Smooth muscle cell (in vitro differentiated cells): Measurements from ENCODE around the gene CTSW. TPM values are rescaled to one million over a fixed set of nuclear protein-coding genes. Genes with fewer than 3 reads are reported as not detected.

ENCODE experiments used
- DNase-seq: peaks from one replicate; lab custom pipeline; 2025; ENCODE audit not compliant: unreplicated experiment; lab: John Stamatoyannopoulos, UW
- H2AFZ ChIP-seq: fragments of 200-600 bp; sonication (generic); 2 replicates; pipeline ENCODE4 v1.6.0; 2016; ENCODE audit warnings: antibody characterized with exemption, low read depth, mild to moderate bottlenecking
- H3F3A ChIP-seq: fragments of 200-600 bp; sonication (generic); 2 replicates; pipeline ENCODE4 v1.6.0; 2017; ENCODE audit warnings: antibody characterized with exemption, low read depth
- H3K27ac ChIP-seq: fragments of 200-600 bp; sonication (generic); 2 replicates; pipeline ENCODE4 v1.5.1; 2016; ENCODE audit warnings: low read depth, mild to moderate bottlenecking
- H3K27me3 ChIP-seq: fragments of 200-600 bp; sonication (generic); 2 replicates; pipeline ENCODE4 v1.6.1; 2016; ENCODE audit warnings: low read depth, mild to moderate bottlenecking
- H3K36me3 ChIP-seq: fragments of 200-600 bp; sonication (generic); 2 replicates; pipeline ENCODE4 v1.5.1; 2016; ENCODE audit warnings: low read depth
- H3K4me1 ChIP-seq: fragments of 200-600 bp; sonication (generic); 2 replicates; pipeline ENCODE4 v1.5.1; 2016; ENCODE audit warnings: low read depth
- H3K4me2 ChIP-seq: fragments of 200-600 bp; sonication (generic); 2 replicates; pipeline ENCODE4 v1.6.0; 2016; ENCODE audit warnings: mild to moderate bottlenecking
- H3K4me3 ChIP-seq: fragments of 200-600 bp; sonication (generic); 2 replicates; pipeline ENCODE4 v1.5.1; 2016; ENCODE audit warnings: mild to moderate bottlenecking
- H3K79me2 ChIP-seq: fragments of 200-600 bp; sonication (generic); 2 replicates; pipeline ENCODE4 v1.6.0; 2016; ENCODE audit warnings: low read depth, mild to moderate bottlenecking
- H3K9ac ChIP-seq: fragments of 200-600 bp; sonication (generic); 2 replicates; pipeline ENCODE4 v1.6.0; 2016; ENCODE audit warnings: low read depth
- H3K9me3 ChIP-seq: fragments of 200-600 bp; sonication (generic); replicated peaks from 2 replicates; pipeline ENCODE4 v1.5.1; 2016; ENCODE audit warnings: low read depth
- H4K20me1 ChIP-seq: fragments of 200-600 bp; sonication (generic); 2 replicates; pipeline ENCODE4 v1.6.0; 2016; ENCODE audit warnings: low read depth
- CTCF ChIP-seq: fragments of 200-600 bp; sonication (generic); IDR thresholded peaks from 2 replicates; pipeline ENCODE4 v1.5.1; 2017; ENCODE audit warnings: borderline replicate concordance, mild to moderate bottlenecking, antibody characterized with exemption; ENCODE audit not compliant: insufficient read depth, poor library complexity, severe bottlenecking
- WGBS: methylation state at CpG from one replicate; pipeline ENCODE4 v1.1.7; 2016; ENCODE audit warnings: low lambda C conversion rate; 5-methylcytosine and 5-hydroxymethylcytosine counted together
- polyA plus RNA-seq: library from polyadenylated mRNA; unstranded; fragments of >200 nt; fragmentation: Nextera tagmentation; extraction: Ambion mirVana; gene quantifications from 2 replicates; pipeline ENCODE4 v1.2.1, GENCODE V29; 2016
- total RNA-seq: library from RNA; depleted of rRNA; stranded (reverse); fragments of >200 nt; gene quantifications from 2 replicates; pipeline ENCODE4 v1.2.3, GENCODE V29; 2014

Gene CTSW
- total and polyA plus RNA-seq, 2 experiments from 2014 or later = not detected

DNA sequence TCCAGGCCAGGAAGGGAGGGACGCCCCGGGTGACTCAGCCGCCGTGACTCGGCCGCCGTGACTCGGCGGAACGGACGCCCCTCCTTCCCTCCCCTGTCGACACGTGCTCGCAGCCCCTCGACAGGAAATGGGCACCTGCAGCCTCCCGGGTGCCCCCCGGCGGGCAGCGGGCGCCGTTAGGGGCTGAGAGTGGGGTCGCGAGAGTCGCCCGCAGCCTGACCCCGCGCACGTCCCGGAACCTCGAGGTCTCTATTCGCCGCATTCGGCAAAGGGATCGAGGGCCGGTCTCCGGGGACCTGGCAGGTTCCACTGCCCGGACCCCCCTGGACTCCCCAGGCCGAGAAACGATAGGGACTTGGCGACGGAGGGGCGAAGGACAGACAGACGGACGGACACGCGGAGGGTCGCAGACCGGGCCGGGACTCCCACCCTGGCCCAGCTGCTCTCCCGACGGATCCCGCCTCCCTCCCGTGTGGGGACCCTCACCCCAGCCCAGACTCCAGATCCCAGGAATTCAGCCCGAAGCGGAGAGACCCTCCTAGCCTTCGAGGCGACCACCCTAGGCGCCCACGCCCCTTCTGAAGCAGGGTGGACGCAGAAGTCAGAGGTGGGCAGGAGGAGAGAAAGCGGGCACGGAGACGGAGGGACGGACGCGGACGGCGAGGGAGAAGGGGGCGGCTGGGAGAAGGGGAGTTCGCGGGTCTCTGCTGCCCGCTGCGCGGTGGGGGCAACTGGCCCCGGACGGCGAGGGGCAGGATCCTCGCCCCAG, 19.9 kb downstream of the CTSW start:
- Histone ChIP-seq H3K27ac (peak overlapping the region; percentile 82), H3K9ac (peak overlapping the region; percentile 99), H3K36me3 (no peaks in the 10 kb centered on the region), H3K27me3 (no peaks in the 10 kb centered on the region), H3K79me2 (peaks cover 49% of the 10 kb centered on the region), H4K20me1 (peaks cover 41% of the 10 kb centered on the region), H3K4me3 (peak overlapping the region; percentile 89), H3K4me2 (peak overlapping the region; percentile 99), H3K9me3 (no peaks in the 10 kb centered on the region), H2AFZ (no peak overlapping the region), H3K4me1 (peaks cover 25% of the 10 kb centered on the region), H3F3A (peaks cover 26% of the 10 kb centered on the region)
- peak; percentile 44 for DNase-seq
- TF ChIP-seq CTCF = peak; percentile 4
- 2% methylated on average over 68 of the region's 78 CpGs for WGBS

DNA sequence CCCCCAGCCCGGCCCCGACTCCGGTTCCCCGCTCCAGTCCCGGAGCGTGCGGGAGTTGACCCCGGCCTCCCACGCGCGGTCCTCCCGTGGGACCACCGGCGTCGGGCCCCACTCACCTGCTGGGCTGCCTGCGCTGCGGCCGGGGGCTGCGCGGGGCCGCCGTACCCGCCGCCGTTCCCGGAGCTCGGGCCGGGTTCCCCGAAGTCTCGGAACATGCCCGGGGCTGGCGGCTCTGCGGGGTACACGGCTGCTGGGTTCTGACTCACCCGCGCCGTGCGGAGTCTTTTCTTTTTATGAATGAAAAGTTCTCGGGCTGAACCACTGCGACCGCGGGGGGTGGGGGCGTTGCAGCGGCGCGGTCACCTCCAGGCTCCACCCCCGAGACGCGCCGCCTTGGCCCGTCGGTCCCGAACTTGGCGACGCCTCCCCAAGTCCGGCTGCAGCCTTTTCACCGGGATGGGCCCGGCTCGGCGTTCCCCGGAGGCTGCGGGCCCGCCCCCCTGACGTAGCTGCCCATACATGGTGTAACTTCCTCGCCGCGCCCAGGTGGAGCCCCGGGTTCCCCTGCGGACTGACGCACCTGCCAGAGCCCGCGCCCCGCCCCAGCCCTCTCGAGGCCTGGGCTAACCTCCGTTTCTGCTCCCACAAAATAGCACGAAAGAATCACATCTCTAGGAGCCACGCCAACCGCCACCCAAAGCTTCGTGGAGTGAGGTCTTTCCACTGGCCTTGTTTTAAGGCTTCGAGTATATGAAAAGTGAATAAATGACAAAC, 20.7 kb downstream of the CTSW start, which contains the start of gene FOSL1:
Gene FOSL1 (minus strand): TSS at position 264 of the 774 bp plus-strand sequence. CDS start 49 bp downstream, at position 215.
- peak within 1 kb of the TSS; percentile 89 for H3K4me3 ChIP-seq
- peaks cover 25% of the 10 kb centered on the region for H3K4me1 ChIP-seq
- H4K20me1 ChIP-seq = peaks cover 35% of the 10 kb centered on the region
- H3K9me3 ChIP-seq = no peaks in the 10 kb centered on the region
- no peaks in the 10 kb centered on the region for H3K27me3 ChIP-seq
- H3F3A ChIP-seq = peaks cover 26% of the 10 kb centered on the region
- no peak for TF ChIP-seq CTCF
- peak within 1 kb of the TSS; percentile 99 for H3K9ac ChIP-seq
- peaks cover 41% of the 10 kb centered on the region for H3K79me2 ChIP-seq
- H2AFZ ChIP-seq = no peak within 1 kb of the TSS
- DNase-seq = peak; percentile 74
- H3K4me2 ChIP-seq = peak within 1 kb of the TSS; percentile 99
- WGBS = 5% methylated on average over 50 of the region's 80 CpGs
- H3K27ac ChIP-seq = peak within 1 kb of the TSS; percentile 82
- no peaks in the 10 kb centered on the region for H3K36me3 ChIP-seq

- no peaks in the 10 kb centered on the region for H3K27me3 ChIP-seq
- H3K36me3 ChIP-seq = no peaks in the 10 kb centered on the region
- H2AFZ ChIP-seq = no peak overlapping the region
- H3K79me2 ChIP-seq = peaks cover 36% of the 10 kb centered on the region
- H3F3A ChIP-seq = peaks cover 26% of the 10 kb centered on the region
- no peak for TF ChIP-seq CTCF
- peak overlapping the region; percentile 99 for H3K4me2 ChIP-seq
- H3K9me3 ChIP-seq = no peaks in the 10 kb centered on the region
- 80% methylated on average over 11 of the region's 11 CpGs for WGBS
- DNase-seq = no peak
- peak overlapping the region; percentile 99 for H3K9ac ChIP-seq
- H4K20me1 ChIP-seq = peaks cover 30% of the 10 kb centered on the region
- peak overlapping the region; percentile 89 for H3K4me3 ChIP-seq
- peaks cover 25% of the 10 kb centered on the region for H3K4me1 ChIP-seq
- peak overlapping the region; percentile 82 for H3K27ac ChIP-seq
These were observed 21.2 kb downstream of the CTSW start for GRCh38 chr11:65900899-65901180.
